ENCODE results near the gene KRT73. TPM values are rescaled to one million over a fixed set of nuclear protein-coding genes. Genes with fewer than 3 reads are reported as not detected.

KRT73 gene
- total RNA-seq, 1 experiment from 2014 or later = not detected

DNA sequence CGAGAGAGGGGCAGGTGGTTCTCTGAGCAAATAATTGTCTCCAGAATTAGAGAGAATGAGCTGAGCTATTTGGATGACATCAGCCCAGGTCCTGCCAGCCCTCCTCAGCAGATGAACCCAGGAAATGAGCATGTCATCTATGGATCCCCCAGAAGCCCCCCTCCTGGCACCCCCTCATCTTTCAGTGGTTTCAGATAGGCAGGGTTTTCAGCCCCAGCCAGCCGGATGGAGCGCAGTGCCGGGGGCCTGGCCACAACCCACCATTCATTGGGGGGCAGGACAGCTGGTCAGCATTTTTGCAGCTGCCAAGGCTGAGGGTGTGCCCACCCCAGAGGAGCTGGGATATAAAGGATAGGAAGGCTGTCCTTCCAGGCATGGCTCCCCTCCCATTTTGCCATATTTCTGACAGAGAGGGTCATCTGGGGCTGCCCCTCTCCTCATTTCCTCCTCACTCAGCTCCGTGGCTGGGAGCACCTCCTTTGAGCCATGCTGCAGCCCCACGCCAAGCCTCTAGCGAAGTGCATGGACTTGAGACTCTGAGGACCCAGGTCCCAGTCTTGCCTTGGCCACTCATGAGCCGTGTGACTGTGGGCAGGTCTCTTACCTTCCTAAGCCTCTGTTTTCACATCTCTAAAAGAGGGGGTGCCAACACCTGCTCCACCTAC lies 59.4 kb downstream of the KRT73 start:
- CTCF ChIA-PET = interaction anchor here (1.7 kb wide), 1 partner anchor 13 kb away, joined by 5 read pairs; no protein-coding TSS in a partner anchor
- ATAC-seq = no peak
- POLR2A ChIA-PET = no interaction called here
- H3K36me3 Mint-ChIP-seq = no peaks in the 10 kb centered on the region
- no peak overlapping the region for H3K27ac Mint-ChIP-seq
- no peak overlapping the region for H3K4me3 Mint-ChIP-seq
- no peak for DNase-seq (ENCODE audit: low spot score)
- no peaks in the 10 kb centered on the region for H3K4me1 Mint-ChIP-seq
- peaks cover 2% of the 10 kb centered on the region; the same call in 1 of the 2 replicates for H3K27me3 Mint-ChIP-seq (ENCODE audit: low read depth)
- TF ChIP-seq GRHL2 (CRISPR knock-in tag; IDR thresholded peaks at IDR 0.05; ENCODE audit: insufficient replicate concordance, severe bottlenecking) (no peak), GTF2I (CRISPR knock-in tag; conservative IDR thresholded peaks at IDR 0.05) (no peak), NFE2L1 (CRISPR knock-in tag; IDR thresholded peaks at IDR 0.05) (no peak)
- TF ChIP-seq, protein P1, sequence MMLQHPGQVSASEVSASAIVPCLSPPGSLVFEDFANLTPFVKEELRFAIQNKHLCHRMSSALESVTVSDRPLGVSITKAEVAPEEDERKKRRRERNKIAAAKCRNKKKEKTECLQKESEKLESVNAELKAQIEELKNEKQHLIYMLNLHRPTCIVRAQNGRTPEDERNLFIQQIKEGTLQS (CRISPR knock-in tag; conservative IDR thresholded peaks at IDR 0.05) = no peak
- no peaks in the 10 kb centered on the region for H3K9me3 Mint-ChIP-seq

Other genes starting within 250 kb of the KRT73 start
- not detected in 3 replicates for gene KRT84, start 232.9 kb downstream of the KRT73 start, total RNA-seq (2021)
- not detected in 3 replicates for gene KRT82, start 212.2 kb downstream of the KRT73 start, total RNA-seq (2021)
- gene KRT75, start 184.2 kb downstream of the KRT73 start, total RNA-seq (2021) = not detected in 3 replicates
- gene KRT6B, start 166.4 kb downstream of the KRT73 start, total RNA-seq (2021) = not detected in 3 replicates
- not detected in 3 replicates for gene KRT6C, start 144.8 kb downstream of the KRT73 start, total RNA-seq (2021)
- gene KRT6A, start 125.3 kb downstream of the KRT73 start, total RNA-seq (2021) = not detected in 3 replicates
- gene KRT5, start 98.2 kb downstream of the KRT73 start, total RNA-seq (2021) = not detected in 3 replicates
- gene KRT71, start 65.4 kb downstream of the KRT73 start, total RNA-seq (2021) = not detected in 3 replicates
- not detected in 3 replicates for gene KRT74, start 44.7 kb downstream of the KRT73 start, total RNA-seq (2021)
- 0.11 TPM in 1 of 3 replicates, not detected in the others for gene KRT72, start 17.1 kb downstream of the KRT73 start, total RNA-seq (2021)
- not detected in 3 replicates for gene KRT2, start 33.7 kb upstream of the KRT73 start, total RNA-seq (2021)
- gene KRT1, start 61.8 kb upstream of the KRT73 start, total RNA-seq (2021) = not detected in 3 replicates
- not detected in 3 replicates for gene KRT77, start 85.0 kb upstream of the KRT73 start, total RNA-seq (2021)
- gene KRT76, start 158.8 kb upstream of the KRT73 start, total RNA-seq (2021) = not detected in 3 replicates
- not detected in 3 replicates for gene KRT3, start 177.6 kb upstream of the KRT73 start, total RNA-seq (2021)
- not detected in 3 replicates for gene KRT4, start 195.6 kb upstream of the KRT73 start, total RNA-seq (2021)
- gene KRT79, start 215.8 kb upstream of the KRT73 start, total RNA-seq (2021) = not detected in 3 replicates
- not detected in 3 replicates for gene KRT78, start 230.4 kb upstream of the KRT73 start, total RNA-seq (2021)